Thyroid gland (tissue), 4 donors: ENCODE results near the gene FRAS1. TPM values are rescaled to one million over a fixed set of nuclear protein-coding genes. Genes with fewer than 3 reads are reported as not detected.
"Not testable (repeated sequence)": the region's sequence is repeated elsewhere in the genome, so short reads cannot be mapped to it uniquely, and the experiment has no call there.

Experiments used
- DNase-seq, 2 donors: peaks; one replicate each; pipeline ENCODE4 v3.0.0-alpha.2; 2019
- H3K27ac ChIP-seq, 3 donors: fragments of 200-600 bp; sonication (generic); 1 replicate in 2 of 3; 2 replicates in 1 of 3; pipeline ENCODE4 v1.5.1; 2016 to 2019; ENCODE audit warnings: mild to moderate bottlenecking in 1 of 3, moderate library complexity in 1 of 3
- H3K27me3 ChIP-seq: fragments of 200-600 bp; sonication (generic); one replicate; pipeline ENCODE4 v1.5.1; 2019
- H3K36me3 ChIP-seq, 2 donors: fragments of 200-600 bp; sonication (generic); one replicate each; pipeline ENCODE4 v1.5.1; 2016 to 2019
- H3K4me1 ChIP-seq, 2 donors: fragments of 200-600 bp; sonication (generic); one replicate each; pipeline ENCODE4 v1.5.1; 2017 to 2019
- H3K4me3 ChIP-seq, 3 donors: fragments of 200-600 bp; sonication (generic); replicated peaks in 1 of 3; 1 replicate in 2 of 3; 2 replicates in 1 of 3; pipeline ENCODE4 v1.5.1; 2016; ENCODE audit warnings: mild to moderate bottlenecking in 1 of 3
- H3K9me3 ChIP-seq: fragments of 200-600 bp; sonication (generic); one replicate; pipeline ENCODE4 v1.5.1; 2017
- POLR2A ChIP-seq, 2 donors: fragments of 450-650 bp; IDR thresholded peaks; one replicate each; pipeline ENCODE4 v1.6.1; 2017; ENCODE audit warnings: antibody characterized with exemption in 2 of 2, mild to moderate bottlenecking in 2 of 2, moderate library complexity in 1 of 2
- WGBS, 2 donors: methylation state at CpG; one replicate each; pipeline ENCODE4 v1.1.5; 2017; 5-methylcytosine and 5-hydroxymethylcytosine counted together
- intact Hi-C: fragments of 100-400 bp; cut with DNase I; formaldehyde crosslinking; loops from one replicate; pipeline ENCODE4 v1.15.1; 2023
- total RNA-seq, 4 donors: library from RNA; depleted of rRNA; stranded (reverse); fragments of >200 nt; gene quantifications; one replicate each; pipeline ENCODE4 v1.2.3, GENCODE V29; 2016
- TF ChIP-seq, protein P1 (sequence below), 6 experiments: fragments of 200-600 bp in 3 of 6; fragments of 450-650 bp in 3 of 6; sonication (generic) in 3 of 6; IDR thresholded peaks; one replicate each; pipeline ENCODE4 v1.5.1; 2016 to 2019; ENCODE audit warnings: antibody characterized with exemption in 6 of 6, mild to moderate bottlenecking in 2 of 6, inconsistent platforms in 1 of 6, moderate library complexity in 1 of 6

The FRAS1 gene
- total RNA-seq, 4 donors from 2014 or later: 25.4 to 42.3 (median 31.7) TPM

DNA sequence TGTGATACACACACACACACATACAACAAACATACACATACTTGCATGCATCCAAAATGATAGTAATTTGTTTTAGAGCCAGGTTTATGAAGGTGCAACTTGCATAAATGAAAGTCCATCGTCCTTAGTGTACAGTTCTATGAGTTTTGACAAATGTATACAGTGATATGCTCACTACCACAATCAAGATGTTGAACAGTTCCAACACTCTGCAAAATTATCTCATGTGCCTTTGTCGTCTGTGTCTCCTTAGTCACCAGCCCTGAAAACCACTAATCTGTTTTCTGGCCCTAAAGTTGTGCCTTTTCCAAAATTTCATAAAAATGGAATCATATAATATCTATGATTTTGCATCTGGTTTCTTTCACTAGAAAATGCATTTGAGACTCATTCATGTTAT is 426.7 kb downstream of the FRAS1 start:
- Histone ChIP-seq H3K9me3 (no peaks in the 10 kb centered on the region), H3K27me3 (no peaks in the 10 kb centered on the region), H3K4me1 (no peaks in the 10 kb centered on the region), H3K27ac (no peak overlapping the region), H3K4me3 (no peak overlapping the region), H3K36me3 (peaks cover 0 to 8% of the 10 kb centered on the region in 2 donors)
- TF ChIP-seq, protein P1, sequence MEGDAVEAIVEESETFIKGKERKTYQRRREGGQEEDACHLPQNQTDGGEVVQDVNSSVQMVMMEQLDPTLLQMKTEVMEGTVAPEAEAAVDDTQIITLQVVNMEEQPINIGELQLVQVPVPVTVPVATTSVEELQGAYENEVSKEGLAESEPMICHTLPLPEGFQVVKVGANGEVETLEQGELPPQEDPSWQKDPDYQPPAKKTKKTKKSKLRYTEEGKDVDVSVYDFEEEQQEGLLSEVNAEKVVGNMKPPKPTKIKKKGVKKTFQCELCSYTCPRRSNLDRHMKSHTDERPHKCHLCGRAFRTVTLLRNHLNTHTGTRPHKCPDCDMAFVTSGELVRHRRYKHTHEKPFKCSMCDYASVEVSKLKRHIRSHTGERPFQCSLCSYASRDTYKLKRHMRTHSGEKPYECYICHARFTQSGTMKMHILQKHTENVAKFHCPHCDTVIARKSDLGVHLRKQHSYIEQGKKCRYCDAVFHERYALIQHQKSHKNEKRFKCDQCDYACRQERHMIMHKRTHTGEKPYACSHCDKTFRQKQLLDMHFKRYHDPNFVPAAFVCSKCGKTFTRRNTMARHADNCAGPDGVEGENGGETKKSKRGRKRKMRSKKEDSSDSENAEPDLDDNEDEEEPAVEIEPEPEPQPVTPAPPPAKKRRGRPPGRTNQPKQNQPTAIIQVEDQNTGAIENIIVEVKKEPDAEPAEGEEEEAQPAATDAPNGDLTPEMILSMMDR (IDR thresholded peaks at IDR 0.05): no peak
- no peak for TF ChIP-seq POLR2A (IDR thresholded peaks at IDR 0.05)
- intact Hi-C loops: no loop called here
- no peak for DNase-seq
- 85 to 86% methylated on average over 2 of the region's 2 CpGs for WGBS, 2 donors

DNA sequence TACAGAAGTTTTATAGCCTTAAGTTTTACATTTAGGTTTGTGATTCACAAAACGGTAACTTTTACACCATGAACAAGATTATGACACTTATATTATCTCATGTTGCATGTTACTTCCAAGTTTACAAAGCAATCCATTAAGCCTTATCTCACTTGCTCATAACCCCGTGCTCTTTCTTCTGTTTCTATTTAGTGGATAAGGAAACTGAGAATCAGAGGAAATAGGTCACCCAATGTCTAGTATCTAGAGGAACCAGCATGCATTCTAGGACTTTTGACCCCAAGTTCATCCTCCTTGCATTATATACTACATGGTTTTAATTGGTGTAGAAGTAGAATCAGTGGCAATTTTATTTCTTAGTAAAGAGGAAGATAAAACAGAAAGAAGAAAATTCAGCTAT is 427.5 kb downstream of the FRAS1 start:
- Histone ChIP-seq H3K27me3 (no peaks in the 10 kb centered on the region), H3K4me3 (no peak overlapping the region), H3K36me3 (peaks cover 0 to 8% of the 10 kb centered on the region in 2 donors), H3K9me3 (no peaks in the 10 kb centered on the region), H3K4me1 (no peaks in the 10 kb centered on the region), H3K27ac (no peak overlapping the region)
- intact Hi-C loops: no loop called here
- no peak for DNase-seq
- TF ChIP-seq, protein P1 (IDR thresholded peaks at IDR 0.05): no peak
- no peak for TF ChIP-seq POLR2A (IDR thresholded peaks at IDR 0.05)
- 64 to 67% methylated on average over 2 of the region's 2 CpGs for WGBS, 2 donors

DNA sequence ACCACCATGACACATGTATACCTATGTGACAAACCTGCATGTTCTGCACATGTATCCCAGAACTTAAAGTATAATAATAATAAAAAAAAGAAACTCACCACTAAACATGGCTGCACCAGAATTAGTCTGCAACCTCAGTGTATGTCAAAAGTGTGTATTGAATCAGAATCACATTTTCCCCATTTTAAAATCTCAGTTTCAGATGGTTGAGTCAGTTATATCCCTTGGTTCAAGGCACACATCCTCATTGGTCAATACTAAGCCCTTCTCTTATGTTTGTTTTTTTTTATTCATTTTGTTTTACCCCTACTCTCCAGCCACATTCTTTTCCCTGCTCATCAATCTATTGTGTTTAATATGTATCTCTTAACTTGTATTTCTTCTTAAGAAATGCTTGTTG is 436.6 kb downstream of the FRAS1 start:
- intact Hi-C loops: no loop called here

DNA sequence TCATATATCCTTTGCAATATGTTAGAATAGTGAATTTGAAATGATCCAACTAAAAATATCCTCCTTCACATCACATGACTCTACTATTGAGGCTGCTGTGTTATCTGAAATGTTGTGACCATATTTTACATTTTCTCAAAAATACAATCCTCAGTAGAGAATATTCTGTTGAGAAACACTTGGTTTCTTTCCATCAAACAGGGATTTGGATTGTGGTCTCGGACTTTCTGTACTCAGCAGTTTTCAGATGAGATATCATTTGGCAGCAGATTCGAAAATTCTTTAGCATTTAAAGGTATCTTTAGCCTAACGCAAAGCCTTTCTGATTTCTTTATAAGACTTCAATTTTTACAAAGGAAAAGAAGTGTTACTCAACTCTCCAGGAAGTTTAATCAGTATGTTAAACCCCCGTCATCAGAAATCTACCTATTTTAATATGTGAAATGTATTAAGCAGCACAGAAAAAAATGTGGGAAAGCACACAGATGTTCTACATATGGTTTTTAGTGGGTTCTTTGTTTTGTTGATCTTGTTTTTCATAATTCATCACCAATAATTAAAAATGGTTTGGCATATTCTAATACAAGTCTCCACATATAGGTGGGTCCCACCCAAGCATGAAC is 439.0 kb downstream of the FRAS1 start:
- intact Hi-C loops: no loop called here
- no peaks in the 10 kb centered on the region for H3K4me1 ChIP-seq
- no peaks in the 10 kb centered on the region for H3K9me3 ChIP-seq
- H3K27ac ChIP-seq: no peak overlapping the region
- H3K27me3 ChIP-seq: no peaks in the 10 kb centered on the region
- H3K4me3 ChIP-seq: no peak overlapping the region
- no peaks in the 10 kb centered on the region for H3K36me3 ChIP-seq
- no peak for DNase-seq
- WGBS, 2 donors: 77 to 85% methylated on average over 4 of the region's 4 CpGs
- TF ChIP-seq, protein P1 (IDR thresholded peaks at IDR 0.05): no peak
- no peak for TF ChIP-seq POLR2A (IDR thresholded peaks at IDR 0.05)

More for the DNA sequence above, 436.6 kb downstream of the FRAS1 start:
- no peak for DNase-seq
- Histone ChIP-seq H3K36me3 (no peaks in the 10 kb centered on the region), H3K9me3 (no peaks in the 10 kb centered on the region), H3K27me3 (no peaks in the 10 kb centered on the region), H3K4me3 (no peak overlapping the region), H3K4me1 (no peaks in the 10 kb centered on the region), H3K27ac (no peak overlapping the region)
- TF ChIP-seq POLR2A (IDR thresholded peaks at IDR 0.05): no peak
- TF ChIP-seq, protein P1 (IDR thresholded peaks at IDR 0.05): no peak

DNA sequence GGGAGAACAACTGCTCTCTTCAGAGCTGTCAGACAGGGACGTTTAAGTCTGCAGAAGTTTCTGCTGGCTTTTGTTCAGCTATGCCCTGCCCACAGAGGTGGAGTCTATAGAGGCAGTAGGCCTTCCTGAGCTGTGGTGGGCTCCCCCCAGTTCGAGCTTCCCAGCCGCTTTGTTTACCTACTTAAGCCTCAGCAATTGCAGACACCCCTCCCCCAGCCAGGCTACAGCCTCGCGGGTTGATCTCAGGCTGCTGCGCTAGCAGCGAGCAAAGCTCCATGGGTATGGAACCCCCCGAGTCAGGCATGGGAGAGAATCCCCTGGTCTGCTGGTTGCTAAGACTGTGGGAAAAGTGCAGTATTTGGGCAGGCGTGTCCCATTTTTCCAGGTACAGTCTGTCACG is 449.1 kb downstream of the FRAS1 start:
- H3K4me3 ChIP-seq, H3K27me3 ChIP-seq, H3K27ac ChIP-seq, intact Hi-C loops, H3K4me1 ChIP-seq, H3K36me3 ChIP-seq, DNase-seq, H3K9me3 ChIP-seq: not testable (repeated sequence)
- 62 to 76% methylated on average over 9 to 10 of the region's 10 CpGs for WGBS, 2 donors
